Duodenal mucosa (tissue), 2 donors: ENCODE results near the gene MRGPRX1.

ENCODE experiments used
- H3K27ac ChIP-seq: one replicate; pipeline ENCODE4 v1.7.0; 2013; ENCODE audit warnings: low read depth, low read length
- H3K27me3 ChIP-seq, 2 donors: one replicate each; pipeline ENCODE4 v1.7.0; 2013; ENCODE audit warnings: low read length in 2 of 2, control low read depth in 1 of 2; ENCODE audit not compliant: insufficient read depth in 2 of 2, control insufficient read depth in 1 of 2
- H3K36me3 ChIP-seq, 2 donors: one replicate each; pipeline ENCODE4 v1.7.0; 2013; ENCODE audit warnings: low read length in 2 of 2, control low read depth in 1 of 2; ENCODE audit not compliant: insufficient read depth in 2 of 2, control insufficient read depth in 1 of 2
- H3K4me1 ChIP-seq, 2 donors: one replicate each; pipeline ENCODE4 v1.7.0; 2013; ENCODE audit warnings: low read length in 2 of 2, control low read depth in 1 of 2; ENCODE audit not compliant: insufficient read depth in 2 of 2, control insufficient read depth in 1 of 2
- H3K4me3 ChIP-seq, 2 donors: one replicate each; pipeline ENCODE4 v1.7.0; 2013; ENCODE audit warnings: low read length in 2 of 2, low read depth in 1 of 2
- H3K9ac ChIP-seq, 2 donors: one replicate each; pipeline ENCODE4 v1.7.0; 2013; ENCODE audit warnings: low read length in 2 of 2, low read depth in 1 of 2
- H3K9me3 ChIP-seq, 2 donors: one replicate each; pipeline ENCODE4 v1.7.0; 2013; ENCODE audit warnings: low read length in 2 of 2, control low read depth in 1 of 2; ENCODE audit not compliant: control insufficient read depth in 1 of 2

The MRGPRX1 gene

DNA sequence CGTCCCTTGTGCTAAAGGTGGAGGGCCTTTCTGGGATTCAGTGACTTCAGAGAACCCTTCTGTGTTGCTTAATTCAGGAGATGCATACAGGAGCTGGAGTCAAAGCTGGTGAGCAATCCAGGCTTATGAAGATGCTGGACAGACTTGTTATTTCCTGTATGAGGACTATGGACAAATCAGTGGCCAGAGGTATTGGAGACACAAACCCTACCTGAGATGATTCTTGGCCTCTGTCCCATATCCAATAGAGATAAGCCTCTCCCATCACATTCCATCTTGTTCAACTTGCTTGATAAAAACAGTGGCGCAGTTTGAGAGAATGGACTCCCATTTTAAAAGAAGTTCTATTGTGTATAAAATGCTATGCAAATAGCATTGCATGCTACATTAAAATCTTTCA lies at the start of gene MRGPRX1:
Gene MRGPRX1 (minus strand): TSS at position 101 of the 400 bp plus-strand sequence. CDS start 4,630 bp downstream, outside the sequence.
- Histone ChIP-seq H3K9ac (no peak within 1 kb of the TSS), H3K9me3 (no peaks in the 10 kb centered on the region), H3K4me3 (no peak within 1 kb of the TSS), H3K27ac (no peak within 1 kb of the TSS), H3K4me1 (no peaks in the 10 kb centered on the region), H3K27me3 (no peaks in the 10 kb centered on the region), H3K36me3 (no peaks in the 10 kb centered on the region)

DNA sequence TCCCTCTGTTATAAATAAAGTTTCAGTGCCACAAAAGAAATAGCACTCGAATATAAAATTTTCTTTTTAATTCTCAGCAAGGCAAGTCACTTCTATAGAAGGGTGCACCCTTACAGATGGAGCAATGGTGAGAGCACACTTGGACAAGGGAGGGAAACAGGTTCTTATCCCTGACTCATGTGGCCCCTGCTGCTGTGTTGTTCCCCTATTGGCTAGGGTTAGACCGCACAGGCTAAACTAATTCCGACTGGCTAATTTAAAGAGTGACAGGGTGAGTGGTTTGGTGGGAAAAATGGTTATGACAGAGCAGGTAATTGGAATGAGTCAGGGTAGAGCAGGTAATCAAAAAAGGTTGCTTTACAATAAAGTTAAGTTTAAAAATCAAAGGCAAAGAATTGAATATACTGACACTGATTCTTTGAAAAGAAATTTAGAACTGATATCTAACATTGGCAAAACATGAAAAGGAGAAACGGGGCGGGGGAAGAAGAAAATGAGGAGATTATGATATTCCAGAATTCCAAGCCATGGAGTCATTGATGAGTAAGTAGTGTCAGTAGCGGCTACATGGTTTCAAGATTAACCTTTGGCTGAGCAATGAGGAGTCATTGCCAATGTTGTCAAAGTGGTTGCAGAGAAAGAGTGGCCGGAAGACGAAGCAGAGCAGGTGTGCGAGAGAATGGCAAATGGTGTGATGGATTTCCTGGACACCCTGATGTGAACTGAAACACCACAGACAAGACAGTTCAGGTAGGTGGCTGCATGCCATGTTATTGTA lies 48.4 kb upstream of the MRGPRX1 start:
- Histone ChIP-seq H3K27me3 (no peaks in the 10 kb centered on the region), H3K27ac (no peak overlapping the region), H3K4me3 (no peak overlapping the region), H3K9ac (no peak overlapping the region), H3K4me1 (no peaks in the 10 kb centered on the region), H3K9me3 (no peaks in the 10 kb centered on the region), H3K36me3 (no peaks in the 10 kb centered on the region)

DNA sequence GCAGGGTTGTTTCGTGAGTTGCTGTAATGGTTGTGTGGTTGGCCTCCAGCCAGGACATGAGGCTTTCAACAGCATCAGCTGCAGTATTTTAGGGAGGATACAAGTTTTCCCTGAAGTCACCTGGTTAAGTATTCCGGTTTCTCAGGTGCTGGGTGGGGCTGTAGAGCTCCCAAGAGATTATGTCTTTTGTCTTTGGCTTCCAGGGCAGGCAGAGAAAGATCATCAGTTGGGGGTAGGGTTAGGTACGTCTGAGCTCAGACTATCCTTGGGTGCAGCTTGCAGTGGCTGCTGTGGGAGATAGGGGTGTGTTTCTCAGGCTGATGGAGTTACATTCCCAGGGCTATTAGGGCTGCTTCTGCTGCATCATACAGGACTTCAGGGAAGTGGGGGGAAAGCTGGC lies 47.5 kb upstream of the MRGPRX1 start:
- no peak overlapping the region for H3K9ac ChIP-seq
- H3K4me3 ChIP-seq = no peak overlapping the region
- no peaks in the 10 kb centered on the region for H3K27me3 ChIP-seq
- H3K36me3 ChIP-seq = no peaks in the 10 kb centered on the region
- no peak overlapping the region for H3K27ac ChIP-seq
- no peaks in the 10 kb centered on the region for H3K4me1 ChIP-seq
- no peaks in the 10 kb centered on the region for H3K9me3 ChIP-seq

DNA sequence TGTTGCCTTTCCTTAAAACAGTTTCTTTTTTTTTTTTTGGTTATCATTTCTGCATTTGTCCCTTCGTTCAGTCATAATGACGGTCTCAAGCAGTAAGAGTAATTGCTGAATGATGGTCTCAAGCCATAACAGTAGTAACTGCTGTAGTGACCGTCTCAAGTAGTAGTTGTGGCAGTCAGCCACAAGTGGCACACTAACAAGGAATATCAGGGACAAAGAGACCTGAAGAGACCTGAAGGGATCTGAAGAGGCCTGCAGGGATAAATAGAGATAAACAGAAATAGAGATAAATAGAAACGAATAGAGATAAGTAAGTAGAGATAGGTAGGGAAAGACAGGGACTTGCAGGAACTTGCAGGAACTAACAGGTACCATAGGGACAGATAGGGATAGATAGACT lies 42.7 kb upstream of the MRGPRX1 start:
- Histone ChIP-seq H3K36me3 (no peaks in the 10 kb centered on the region), H3K9me3 (no peaks in the 10 kb centered on the region), H3K9ac (no peak overlapping the region), H3K4me1 (no peaks in the 10 kb centered on the region), H3K27me3 (no peaks in the 10 kb centered on the region), H3K4me3 (no peak overlapping the region), H3K27ac (no peak overlapping the region)

DNA sequence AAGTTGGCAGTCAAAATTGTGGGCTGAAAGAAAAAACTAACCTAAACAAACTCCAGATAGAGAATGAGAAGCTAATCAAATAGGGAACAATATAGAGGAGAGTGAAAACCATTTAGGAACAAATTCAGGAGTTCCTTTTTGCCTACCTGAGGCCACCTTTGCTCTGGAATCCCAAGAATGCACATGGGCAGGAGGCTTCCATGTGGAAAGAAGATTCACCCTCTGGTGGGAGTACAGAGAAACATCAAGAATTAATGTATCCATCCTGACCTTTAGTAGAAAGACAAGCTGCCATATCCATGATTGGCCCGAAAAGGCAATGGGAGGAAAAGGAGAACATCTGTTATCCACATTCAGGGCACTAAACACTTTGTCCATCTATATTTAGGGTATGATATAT lies 35.0 kb upstream of the MRGPRX1 start:
- H3K4me3 ChIP-seq = no peak overlapping the region
- H3K27me3 ChIP-seq = no peaks in the 10 kb centered on the region
- no peaks in the 10 kb centered on the region for H3K4me1 ChIP-seq
- no peak overlapping the region for H3K27ac ChIP-seq
- H3K36me3 ChIP-seq = no peaks in the 10 kb centered on the region
- H3K9me3 ChIP-seq = no peaks in the 10 kb centered on the region
- H3K9ac ChIP-seq = no peak overlapping the region

DNA sequence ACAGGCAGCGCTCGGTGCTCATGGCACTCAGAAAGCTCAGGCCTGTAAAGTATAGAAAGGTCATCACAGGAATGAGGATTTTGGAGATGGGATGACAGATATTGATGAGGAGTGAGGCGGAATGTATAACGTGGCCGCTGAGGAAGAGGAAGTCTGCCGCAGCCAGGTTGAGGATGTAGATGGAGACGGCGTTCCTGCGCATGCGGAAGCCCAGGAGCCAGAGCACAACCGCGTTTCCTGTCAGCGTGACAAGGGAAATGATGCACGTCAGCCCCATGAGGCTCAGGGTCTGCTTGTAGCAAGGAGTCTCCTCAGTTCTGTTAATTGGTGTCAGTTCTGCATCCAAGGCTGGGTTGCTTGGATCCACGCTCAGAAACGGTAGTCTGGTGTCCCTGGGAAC lies 33.1 kb upstream of the MRGPRX1 start:
- H3K27me3 ChIP-seq = no peaks in the 10 kb centered on the region
- no peak overlapping the region for H3K4me3 ChIP-seq
- H3K9ac ChIP-seq = no peak overlapping the region
- no peaks in the 10 kb centered on the region for H3K36me3 ChIP-seq
- H3K9me3 ChIP-seq = no peaks in the 10 kb centered on the region
- no peak overlapping the region for H3K27ac ChIP-seq
- no peaks in the 10 kb centered on the region for H3K4me1 ChIP-seq

DNA sequence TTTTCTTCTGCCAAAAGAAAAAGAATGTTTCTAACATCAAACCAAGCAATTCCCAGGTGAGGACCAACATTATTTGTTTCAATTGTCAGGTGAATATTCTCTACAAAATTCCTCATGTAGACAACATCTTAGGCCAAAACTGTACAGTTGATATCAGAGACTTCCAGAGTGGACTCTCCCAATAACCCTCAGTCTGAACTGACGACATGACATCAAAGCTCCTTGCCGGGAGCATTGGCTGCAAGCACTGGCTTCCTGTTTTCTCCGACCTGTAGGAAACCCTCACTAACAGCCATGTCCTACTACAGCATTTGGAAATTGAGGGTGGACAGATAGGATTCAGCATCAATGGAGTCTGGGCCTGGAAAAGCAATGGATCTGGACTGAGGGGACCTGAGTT lies 30.5 kb upstream of the MRGPRX1 start:
- Histone ChIP-seq H3K36me3 (no peaks in the 10 kb centered on the region), H3K9me3 (no peaks in the 10 kb centered on the region), H3K27ac (no peak overlapping the region), H3K27me3 (no peaks in the 10 kb centered on the region), H3K9ac (no peak overlapping the region), H3K4me1 (no peaks in the 10 kb centered on the region), H3K4me3 (no peak overlapping the region)

DNA sequence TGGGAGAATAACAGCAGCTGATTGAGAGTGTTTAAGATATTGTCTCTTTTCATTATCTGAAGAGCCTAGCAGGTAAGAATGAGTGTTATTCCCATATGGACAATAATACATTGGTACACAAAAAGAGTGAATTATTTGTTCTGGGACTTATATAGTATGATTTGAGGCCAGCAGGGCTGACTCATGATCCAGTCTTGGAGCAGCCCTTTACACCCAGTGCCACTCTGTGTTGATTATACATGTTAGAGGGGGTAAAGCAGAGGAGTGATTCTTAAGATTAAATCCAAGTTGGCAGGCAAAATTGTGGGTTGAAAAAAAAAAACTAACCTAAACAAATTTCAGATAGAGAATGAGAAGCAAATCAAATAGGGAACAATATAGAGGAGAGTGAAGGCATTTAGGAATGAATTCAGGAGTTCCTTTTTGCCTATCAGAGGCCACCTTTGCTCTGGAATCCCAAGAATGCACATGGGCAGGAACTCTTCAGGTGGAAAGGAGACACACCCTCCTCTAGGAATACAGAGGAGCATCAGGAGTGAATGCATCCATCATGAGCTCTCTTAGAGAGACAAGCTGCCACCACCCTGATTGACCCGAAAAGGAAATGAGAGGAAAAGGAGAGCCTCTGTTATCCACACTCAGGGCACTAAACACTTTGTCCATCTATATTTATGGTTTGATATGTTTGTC lies 19.2 kb upstream of the MRGPRX1 start:
- no peak overlapping the region for H3K27ac ChIP-seq
- no peak overlapping the region for H3K9ac ChIP-seq
- H3K36me3 ChIP-seq = no peaks in the 10 kb centered on the region

DNA sequence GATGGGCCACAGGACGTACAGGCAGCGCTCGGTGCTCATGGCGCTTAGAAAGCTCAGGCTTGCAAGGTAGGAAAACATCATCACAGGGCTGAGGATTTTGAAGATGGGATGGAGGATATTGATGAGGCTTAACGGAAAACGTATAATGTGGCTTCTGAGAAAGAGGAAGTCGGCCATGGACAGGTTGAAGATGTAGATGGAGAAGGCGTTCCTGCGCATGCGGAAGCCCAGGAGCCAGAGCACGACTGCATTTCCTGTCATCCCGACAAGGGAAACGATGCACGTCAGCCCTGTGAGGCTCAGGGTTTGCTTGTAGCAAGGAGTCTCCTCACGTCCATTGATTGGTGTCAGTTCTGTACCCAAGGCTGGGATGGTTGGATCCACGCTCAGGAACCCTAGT lies 17.4 kb upstream of the MRGPRX1 start:
- Histone ChIP-seq H3K36me3 (no peaks in the 10 kb centered on the region), H3K4me1 (no peaks in the 10 kb centered on the region), H3K4me3 (no peak overlapping the region), H3K27me3 (no peaks in the 10 kb centered on the region), H3K9me3 (no peaks in the 10 kb centered on the region), H3K27ac (no peak overlapping the region), H3K9ac (no peak overlapping the region)

More for the DNA sequence above, 19.2 kb upstream of the MRGPRX1 start:
- Histone ChIP-seq H3K27me3 (no peaks in the 10 kb centered on the region), H3K9me3 (no peaks in the 10 kb centered on the region), H3K4me3 (no peak overlapping the region), H3K4me1 (no peaks in the 10 kb centered on the region)

DNA sequence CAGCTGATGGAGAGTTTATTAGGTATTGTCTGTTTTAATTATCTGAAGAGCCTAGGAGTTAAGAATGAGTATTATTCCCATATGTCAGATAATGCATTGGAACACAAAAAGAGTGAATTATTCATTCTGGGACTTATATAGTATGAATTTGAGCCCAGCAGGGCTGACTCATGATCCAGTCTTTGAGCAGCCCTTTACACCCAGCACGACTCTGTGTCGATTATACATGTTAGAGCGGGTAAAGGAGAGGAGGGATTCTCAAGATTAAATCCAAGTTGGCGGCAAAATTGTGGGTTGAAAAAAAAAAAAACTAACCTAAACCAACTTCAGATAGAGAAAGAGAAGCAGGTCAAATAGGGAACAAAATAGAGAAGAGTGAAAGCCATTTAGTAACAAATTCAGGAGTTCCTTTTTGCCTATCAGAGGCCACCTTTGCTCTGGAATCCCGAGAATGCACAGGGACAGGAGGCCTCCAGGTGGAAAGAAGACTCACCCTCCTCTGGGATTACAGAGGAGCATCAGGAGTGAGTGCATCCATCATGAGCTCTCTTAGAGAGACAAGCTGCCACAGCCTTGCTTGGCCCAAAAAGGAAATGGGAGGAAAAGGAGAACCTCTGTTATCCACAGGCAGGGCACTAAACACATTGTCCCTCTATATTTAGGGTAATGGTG lies 3.1 kb downstream of the MRGPRX1 start:
- Histone ChIP-seq H3K4me3 (no peak overlapping the region), H3K27me3 (peaks cover 0 to 3% of the 10 kb centered on the region in 2 donors), H3K4me1 (no peaks in the 10 kb centered on the region), H3K36me3 (no peaks in the 10 kb centered on the region), H3K9me3 (no peaks in the 10 kb centered on the region), H3K27ac (no peak overlapping the region), H3K9ac (no peak overlapping the region)
